Measurements from ENCODE around the gene UQCRHL. TPM values are rescaled to one million over a fixed set of nuclear protein-coding genes. Genes with fewer than 3 reads are reported as not detected.

UQCRHL gene
- total and polyA plus RNA-seq, 2 of the 4 experiments (the other 2 are of a cell fraction) = 1.4 to 2.4 TPM

- BruUV-seq (replicated peaks) = no TSS peak
- H4K5ac ChIP-seq (ENCODE audit: low read depth, low read length) = no peak overlapping the region
- H4K8ac ChIP-seq (ENCODE audit: low read depth in 2 of 2, low read length in 2 of 2) = peak overlapping the region in 1 of 2 experiments; percentile 28; a peak in 1 of 4 replicates
- H2AFZ ChIP-seq (replicated peaks; ENCODE audit: low read length, poor library complexity) = no peak overlapping the region
- ChIA-PET POLR2A (ENCODE audit: unreplicated experiment) (no interaction called here), CTCF (interaction anchor here (0.6 kb wide), 1 partner anchor 49 kb away, joined by 3 read pairs; no protein-coding TSS in a partner anchor)
- 0 out of 2 replicates have a peak overlapping the region, but pooled peaks have one; percentile 20 for H2AK5ac ChIP-seq (ENCODE audit: low read depth, low read length)
- intact Hi-C loops (cut with micrococcal nuclease) = loop anchor here (5.0 kb wide), 2 partner anchors 49 to 64 kb away; no protein-coding TSS in a partner anchor
- peak overlapping the region; percentile 6; the same call in 1 of the 2 replicates for H3K23ac ChIP-seq (ENCODE audit: low read depth, low read length)
- ATAC-seq (ENCODE audit: low read depth) (no peak), DNase-seq (no peak)
- H3K27me3 ChIP-seq (ENCODE audit: control insufficient read depth, insufficient read depth, low read length) = no peaks in the 10 kb centered on the region
- H2BK5ac ChIP-seq (ENCODE audit: low read depth, low read length, poor library complexity, severe bottlenecking) = no peak overlapping the region
- no peak overlapping the region for H2BK120ac ChIP-seq (ENCODE audit: low read depth, low read length)
- no peak overlapping the region for H3K27ac ChIP-seq (ENCODE audit: insufficient read depth, low read length)
- H2BK15ac ChIP-seq (ENCODE audit: low read depth, low read length) = no peak overlapping the region
- H3K4me3 ChIP-seq (ENCODE audit: insufficient read depth, low read depth, low read length) = no peak overlapping the region
- no peaks in the 10 kb centered on the region for H3K9me3 ChIP-seq (ENCODE audit: control insufficient read depth, insufficient read depth, low read length)
- peaks cover 27% of the 10 kb centered on the region for H4K20me1 ChIP-seq (ENCODE audit: insufficient read depth, low read length)
- 0 out of 2 replicates have a peak, but pooled peaks cover 7% of the 10 kb centered on the region for H3K9me1 ChIP-seq (ENCODE audit: insufficient read depth, low read length)
- H2AK9ac ChIP-seq (replicated peaks; ENCODE audit: low read depth, low read length, poor library complexity) = no peak overlapping the region
- no peaks in the 10 kb centered on the region for H3K4me1 ChIP-seq (ENCODE audit: control insufficient read depth, insufficient read depth, low read length)
- no peak overlapping the region for H3K14ac ChIP-seq (replicated peaks; ENCODE audit: low read depth, low read length)
- H3K9ac ChIP-seq (ENCODE audit: low read depth, low read length) = no peak overlapping the region
- H3K79me1 ChIP-seq (ENCODE audit: low read depth in 1 of 2, low read length in 2 of 2) = peaks cover 2 to 41% of the 10 kb centered on the region in 2 experiments; a peak in 3 of 4 replicates
- WGBS, 2 experiments (ENCODE audit: extremely low coverage in 2 of 2, insufficient read length in 1 of 2) = no CpG with 5 or more reads among the region's 3 CpGs
- dilution Hi-C loops (cut with HindIII; ENCODE audit: low sequenced_read_pairs, unreplicated experiment) = no loop called here
- no peak overlapping the region for H2BK20ac ChIP-seq (ENCODE audit: low read depth, low read length)
- H4K91ac ChIP-seq (ENCODE audit: insufficient read depth, low read depth, low read length) = no peak overlapping the region
- TF ChIP-seq MXI1 (IDR thresholded peaks at IDR 0.05; ENCODE audit: borderline replicate concordance, low read depth, low read length) (no peak), POLR2A (IDR thresholded peaks at IDR 0.05; ENCODE audit: low read depth, low read length) (no peak), MAFK (IDR thresholded peaks at IDR 0.05; ENCODE audit: low read depth, low read length) (no peak), RCOR1 (IDR thresholded peaks at IDR 0.05; ENCODE audit: insufficient replicate concordance, low read length) (no peak), CEBPB (IDR thresholded peaks at IDR 0.05; ENCODE audit: low read depth, low read length) (no peak), BHLHE40 (IDR thresholded peaks at IDR 0.05; ENCODE audit: low read depth, low read length) (no peak), NFE2L2 (IDR thresholded peaks at IDR 0.05; ENCODE audit: low read depth, low read length) (no peak), SMC3 (IDR thresholded peaks at IDR 0.05; ENCODE audit: low read depth, low read length) (no peak), CHD1 (IDR thresholded peaks at IDR 0.05; ENCODE audit: low read depth, low read length) (no peak), RFX5 (IDR thresholded peaks at IDR 0.05; ENCODE audit: low read depth, low read length) (no peak), CTCF (conservative IDR thresholded peaks at IDR 0.05; ENCODE audit: low read depth, low read length) (no peak), FOS (IDR thresholded peaks at IDR 0.05; ENCODE audit: low read depth, low read length) (no peak), MAZ (IDR thresholded peaks at IDR 0.05; ENCODE audit: borderline replicate concordance, low read depth, low read length) (no peak), RAD21 (IDR thresholded peaks at IDR 0.05; ENCODE audit: low read length) (no peak)
- TF ChIP-seq, protein P1, sequence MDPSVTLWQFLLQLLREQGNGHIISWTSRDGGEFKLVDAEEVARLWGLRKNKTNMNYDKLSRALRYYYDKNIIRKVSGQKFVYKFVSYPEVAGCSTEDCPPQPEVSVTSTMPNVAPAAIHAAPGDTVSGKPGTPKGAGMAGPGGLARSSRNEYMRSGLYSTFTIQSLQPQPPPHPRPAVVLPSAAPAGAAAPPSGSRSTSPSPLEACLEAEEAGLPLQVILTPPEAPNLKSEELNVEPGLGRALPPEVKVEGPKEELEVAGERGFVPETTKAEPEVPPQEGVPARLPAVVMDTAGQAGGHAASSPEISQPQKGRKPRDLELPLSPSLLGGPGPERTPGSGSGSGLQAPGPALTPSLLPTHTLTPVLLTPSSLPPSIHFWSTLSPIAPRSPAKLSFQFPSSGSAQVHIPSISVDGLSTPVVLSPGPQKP (IDR thresholded peaks at IDR 0.05; ENCODE audit: borderline replicate concordance, low read depth, low read length) = no peak
- TF ChIP-seq, protein P2, sequence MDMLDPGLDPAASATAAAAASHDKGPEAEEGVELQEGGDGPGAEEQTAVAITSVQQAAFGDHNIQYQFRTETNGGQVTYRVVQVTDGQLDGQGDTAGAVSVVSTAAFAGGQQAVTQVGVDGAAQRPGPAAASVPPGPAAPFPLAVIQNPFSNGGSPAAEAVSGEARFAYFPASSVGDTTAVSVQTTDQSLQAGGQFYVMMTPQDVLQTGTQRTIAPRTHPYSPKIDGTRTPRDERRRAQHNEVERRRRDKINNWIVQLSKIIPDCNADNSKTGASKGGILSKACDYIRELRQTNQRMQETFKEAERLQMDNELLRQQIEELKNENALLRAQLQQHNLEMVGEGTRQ (IDR thresholded peaks at IDR 0.05; ENCODE audit: low read depth, low read length) = no peak
- H3K4ac ChIP-seq (ENCODE audit: low read depth, low read length) = no peak overlapping the region
- in situ Hi-C loops (cut with MboI; ENCODE audit: low sequenced_read_pairs) = no loop called here
- no peak overlapping the region for H3K18ac ChIP-seq (ENCODE audit: low read depth, low read length)
- H3K4me2 ChIP-seq (ENCODE audit: low read depth, low read length) = no peak overlapping the region
- H3K36me3 ChIP-seq (ENCODE audit: control insufficient read depth, insufficient read depth, low read length) = no peaks in the 10 kb centered on the region
- no peak overlapping the region for H3K56ac ChIP-seq (ENCODE audit: extremely low read depth, insufficient read depth, low read length)
Observed at GRCh38 chr1:15852828-15853302, 45.4 kb upstream of the UQCRHL start.

Data from IMR-90 (cell line).